Thoracic aorta (tissue), 2 donors: ENCODE measurements around the gene KLC4. TPM values are rescaled to one million over a fixed set of nuclear protein-coding genes. Genes with fewer than 3 reads are reported as not detected.

Experiments used
- ATAC-seq: fragments of 150-250 bp; one replicate; pipeline ENCODE4 v1.8.0; 2017; ENCODE audit warnings: low read depth; ENCODE audit not compliant: insufficient number of reproducible peaks, low FRiP score
- DNase-seq: peaks from one replicate; pipeline ENCODE4 v3.0.0-alpha.2; 2020; ENCODE audit warnings: low spot score
- H3K27ac ChIP-seq, 2 donors: fragments of 200-600 bp; sonication (generic); 1 replicate in 1 of 2; 2 replicates in 1 of 2; pipeline ENCODE4 v1.5.1; 2016; ENCODE audit warnings: mild to moderate bottlenecking in 2 of 2, moderate library complexity in 2 of 2
- H3K27me3 ChIP-seq: fragments of 200-600 bp; sonication (generic); replicated peaks from 2 replicates; pipeline ENCODE4 v1.6.0; 2016; ENCODE audit warnings: mild to moderate bottlenecking; ENCODE audit not compliant: insufficient read depth
- H3K36me3 ChIP-seq: fragments of 200-600 bp; sonication (generic); one replicate; pipeline ENCODE4 v1.5.1; 2016
- H3K4me1 ChIP-seq, 2 donors: fragments of 200-600 bp; sonication (generic); 1 replicate in 1 of 2; 2 replicates in 1 of 2; pipeline versions ENCODE4 v1.5.1 to v1.6.0; 2016; ENCODE audit warnings: low read depth in 2 of 2, mild to moderate bottlenecking in 1 of 2; ENCODE audit not compliant: control insufficient read depth in 1 of 2
- H3K4me3 ChIP-seq: fragments of 200-600 bp; sonication (generic); 2 replicates; pipeline ENCODE4 v1.5.1; 2016; ENCODE audit warnings: mild to moderate bottlenecking
- H3K9me3 ChIP-seq: fragments of 200-600 bp; sonication (generic); 2 replicates; pipeline ENCODE4 v1.5.1; 2016
- CTCF ChIP-seq: fragments of 200-600 bp; sonication (generic); IDR thresholded peaks from one replicate; pipeline ENCODE4 v1.5.1; 2019; ENCODE audit warnings: antibody characterized with exemption
- total RNA-seq, 2 donors: library from RNA; depleted of rRNA; stranded (reverse); fragments of >200 nt; gene quantifications; one replicate each; pipeline versions ENCODE4 v1.1.0 to v1.2.3, GENCODE V29; 2016

KLC4 gene
- total RNA-seq, 2 donors from 2014 or later = 22.9 to 33.5 TPM

GRCh38 chr6:43013843-43014433 is 45.5 kb upstream of the KLC4 start, which contains the start of the genes KLHDC3 and MEA1:
TSS of gene KLHDC3 (plus strand) at chr6:43014249. CDS start at chr6:43017193, 2,944 bp downstream.
TSS of gene MEA1 (minus strand) at chr6:43013946. CDS start at chr6:43013813, 133 bp downstream.
- peak within 1 kb of the TSS; percentile 74 for H3K27ac ChIP-seq
- no peaks in the 10 kb centered on the region for H3K9me3 ChIP-seq
- DNase-seq (peak; percentile 99), ATAC-seq (peak; percentile 99)
- H3K27me3 ChIP-seq = no peaks in the 10 kb centered on the region
- peaks cover 31% of the 10 kb centered on the region for H3K36me3 ChIP-seq
- peak within 1 kb of the TSS; percentile 97 for H3K4me3 ChIP-seq
- TF ChIP-seq CTCF = no peak
- peaks cover 30 to 46% of the 10 kb centered on the region in 2 donors for H3K4me1 ChIP-seq

DNA sequence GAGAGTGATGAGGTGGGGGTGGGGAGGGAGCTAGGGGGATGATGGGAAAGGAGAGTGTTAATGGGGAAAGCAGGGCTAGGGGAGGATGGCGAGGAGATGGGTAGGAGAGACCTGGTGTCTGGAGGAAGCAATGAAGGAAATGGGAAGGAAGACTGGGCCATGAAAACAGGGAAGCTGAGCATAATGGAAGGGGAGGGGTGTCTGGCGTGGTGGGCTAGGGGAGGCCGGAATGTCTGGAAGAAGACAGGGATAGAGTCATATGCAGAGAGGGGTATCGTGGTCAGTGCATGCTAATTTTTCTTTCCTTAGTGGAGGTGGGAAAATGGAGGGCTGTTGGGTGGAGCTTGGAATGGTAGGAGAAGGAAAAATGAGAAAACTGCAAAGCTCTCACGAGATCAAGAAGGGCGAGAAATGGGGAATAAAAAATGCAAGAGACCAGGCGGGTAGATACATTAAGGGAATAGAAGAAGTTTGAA is 45.0 kb upstream of the KLC4 start:
- no peak for ATAC-seq
- peaks cover 35% of the 10 kb centered on the region for H3K36me3 ChIP-seq
- peak overlapping the region; percentile 97 for H3K4me3 ChIP-seq
- TF ChIP-seq CTCF = no peak
- peak overlapping the region; percentile 65 to 74 for H3K27ac ChIP-seq
- no peaks in the 10 kb centered on the region for H3K9me3 ChIP-seq
- DNase-seq = no peak
- peaks cover 30 to 46% of the 10 kb centered on the region in 2 donors for H3K4me1 ChIP-seq
- no peaks in the 10 kb centered on the region for H3K27me3 ChIP-seq

GRCh38 chr6:43016176-43016942 is 43.1 kb upstream of the KLC4 start:
- Histone ChIP-seq H3K9me3 (no peaks in the 10 kb centered on the region), H3K27ac (peak overlapping the region; percentile 36 to 39), H3K27me3 (no peaks in the 10 kb centered on the region), H3K36me3 (peaks cover 22% of the 10 kb centered on the region), H3K4me3 (peak overlapping the region; percentile 47), H3K4me1 (peaks cover 35 to 57% of the 10 kb centered on the region in 2 donors)
- no peak for DNase-seq
- no peak for ATAC-seq
- no peak for TF ChIP-seq CTCF

DNA sequence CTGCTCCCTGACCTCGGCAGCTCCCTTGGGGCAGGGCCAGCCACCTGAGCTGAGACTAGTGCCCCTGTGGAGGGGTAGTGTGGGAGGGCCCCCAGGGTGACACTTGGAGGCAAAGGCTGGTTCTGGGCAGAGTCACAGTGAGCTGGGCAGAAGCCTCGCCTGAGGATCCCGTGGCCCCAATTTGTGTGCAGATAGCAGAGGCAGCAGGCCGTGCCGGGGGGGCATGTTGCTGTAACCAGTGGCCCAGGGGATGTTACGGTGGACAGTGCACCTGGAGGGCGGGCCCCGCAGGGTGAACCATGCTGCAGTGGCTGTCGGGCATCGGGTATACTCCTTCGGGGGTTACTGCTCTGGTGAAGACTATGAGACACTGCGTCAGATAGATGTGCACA is 42.5 kb upstream of the KLC4 start:
- DNase-seq = no peak
- H3K4me1 ChIP-seq = peaks cover 35 to 57% of the 10 kb centered on the region in 2 donors
- peak overlapping the region; percentile 47 for H3K4me3 ChIP-seq
- H3K36me3 ChIP-seq = peaks cover 22% of the 10 kb centered on the region
- H3K27me3 ChIP-seq = no peaks in the 10 kb centered on the region
- H3K9me3 ChIP-seq = no peaks in the 10 kb centered on the region
- peak overlapping the region; percentile 36 to 39 for H3K27ac ChIP-seq
- no peak for ATAC-seq
- TF ChIP-seq CTCF = no peak

GRCh38 chr6:43019152-43019551 is 40.3 kb upstream of the KLC4 start:
- Histone ChIP-seq H3K27me3 (no peaks in the 10 kb centered on the region), H3K27ac (no peak overlapping the region), H3K9me3 (no peaks in the 10 kb centered on the region), H3K36me3 (peaks cover 22% of the 10 kb centered on the region), H3K4me1 (peaks cover 37 to 63% of the 10 kb centered on the region in 2 donors), H3K4me3 (no peak overlapping the region)
- ATAC-seq = no peak
- no peak for DNase-seq
- TF ChIP-seq CTCF = no peak
